ENCODE measurements around the gene STK32B. TPM values are rescaled to one million over a fixed set of nuclear protein-coding genes. Genes with fewer than 3 reads are reported as not detected.

Gene STK32B
- total and polyA plus RNA-seq, 2 of the 8 experiments (the other 6 are each of a cell fraction or from before 2014, with no cell fraction given), result 2.3 to 2.5 TPM

- no peak overlapping the region for H2BK5ac ChIP-seq (ENCODE audit: low read depth, low read length)
- no peak overlapping the region for H3K9ac ChIP-seq (replicated peaks in 1 of 4; ENCODE audit: extremely low read depth in 1 of 4, low read depth in 3 of 4, low read length in 3 of 4)
- H3K56ac ChIP-seq (replicated peaks; ENCODE audit: insufficient read length, low read depth, low read length), result no peak overlapping the region
- no peak overlapping the region for H4K91ac ChIP-seq (replicated peaks; ENCODE audit: insufficient read length, low read length)
- H3K27ac ChIP-seq (ENCODE audit: low read depth, low read length), result no peak overlapping the region
- DNase-seq (ENCODE audit: low read depth in 1 of 2, low spot score in 2 of 2) (no peak), FAIRE-seq (no peak)
- TF ChIP-seq PHF8 (conservative IDR thresholded peaks at IDR 0.05; ENCODE audit: low read depth, low read length) (no peak), RFX5 (IDR thresholded peaks at IDR 0.05; ENCODE audit: borderline replicate concordance, low read depth, low read length) (no peak), NRF1 (IDR thresholded peaks at IDR 0.05; ENCODE audit: low read depth, low read length) (no peak)
- no peaks in the 10 kb centered on the region for H3K79me2 ChIP-seq (ENCODE audit: control insufficient read depth in 1 of 2, insufficient read depth in 2 of 2, low read length in 2 of 2)
- no peaks in the 10 kb centered on the region for H3K9me3 ChIP-seq (ENCODE audit: insufficient read depth in 2 of 2, low read depth in 1 of 2, low read length in 1 of 2)
- no peak overlapping the region for H4K8ac ChIP-seq (ENCODE audit: extremely low read depth, insufficient read depth, low read length)
- no peak overlapping the region for H3K23ac ChIP-seq (ENCODE audit: insufficient read length)
- H3K4ac ChIP-seq (replicated peaks; ENCODE audit: insufficient read length, low read depth, low read length), result no peak overlapping the region
- no peak overlapping the region for H3K4me3 ChIP-seq (ENCODE audit: extremely low read depth in 1 of 4, insufficient read depth in 2 of 4, low read depth in 3 of 4, low read length in 4 of 4)
- H2BK12ac ChIP-seq (ENCODE audit: low read depth, low read length), result no peak overlapping the region
- no peaks in the 10 kb centered on the region for H3K4me1 ChIP-seq (replicated peaks in 1 of 4; ENCODE audit: control insufficient read depth in 3 of 4, insufficient read depth in 4 of 4, low read length in 3 of 4)
- H2BK20ac ChIP-seq (ENCODE audit: low read length), result no peak overlapping the region
- H3K79me1 ChIP-seq (ENCODE audit: low read depth, low read length), result no peaks in the 10 kb centered on the region
- ChIA-PET POLR2A (ENCODE audit: partially characterized antibody) (no interaction called here), CTCF (ENCODE audit: partially characterized antibody) (no interaction called here)
- H3K23me2 ChIP-seq (ENCODE audit: low read depth, low read length), result peaks cover 3% of the 10 kb centered on the region; the same call in 1 of the 2 replicates
- H2AK5ac ChIP-seq (ENCODE audit: low read depth, low read length), result no peak overlapping the region
- no peaks in the 10 kb centered on the region; a peak in 1 of 7 replicates for H3K27me3 ChIP-seq (replicated peaks in 1 of 4; ENCODE audit: control insufficient read depth in 3 of 4, extremely low read depth in 1 of 4, insufficient read depth in 3 of 4, low read length in 3 of 4)
- no peak overlapping the region for H2BK120ac ChIP-seq (replicated peaks; ENCODE audit: low read depth, low read length)
- no peak overlapping the region for H3K18ac ChIP-seq (ENCODE audit: extremely low read depth, low read length)
- no peak overlapping the region for H3K14ac ChIP-seq (ENCODE audit: insufficient read length)
- H4K20me1 ChIP-seq (replicated peaks in 1 of 2; ENCODE audit: control insufficient read depth in 1 of 2, insufficient read depth in 2 of 2, low read length in 2 of 2), result peaks cover 0 to 3% of the 10 kb centered on the region in 2 experiments
- H4K5ac ChIP-seq (ENCODE audit: insufficient read length, low read depth, low read length), result no peak overlapping the region
- H3K36me3 ChIP-seq (ENCODE audit: control insufficient read depth in 2 of 4, insufficient read depth in 4 of 4, low read length in 3 of 4), result no peaks in the 10 kb centered on the region
- H2BK15ac ChIP-seq (ENCODE audit: low read length), result no peak overlapping the region
- WGBS, 2 experiments (ENCODE audit: extremely low coverage in 1 of 2, insufficient coverage in 1 of 2, insufficient read length in 1 of 2, insufficient replicate concordance in 2 of 2, low coverage in 1 of 2, low lambda C conversion rate in 2 of 2, missing lambda C conversion rate in 1 of 2), result 90% methylated on average over 10 of the region's 10 CpGs; no CpG with 5 or more reads in 1 of the 2 experiments
- H2AFZ ChIP-seq (ENCODE audit: low read length), result no peak overlapping the region
- no peak overlapping the region for H3K4me2 ChIP-seq (ENCODE audit: insufficient read depth in 1 of 2, low read depth in 2 of 2, low read length in 2 of 2)
These were observed 68.8 kb downstream of the STK32B start for GRCh38 chr4:5120067-5120466.

Data from H1 (cell line).